ENCODE measurements around the gene CEP104. TPM values are rescaled to one million over a fixed set of nuclear protein-coding genes. Genes with fewer than 3 reads are reported as not detected.

The CEP104 gene
- total RNA-seq, 1 experiment from 2014 or later = 34.3 TPM

DNA sequence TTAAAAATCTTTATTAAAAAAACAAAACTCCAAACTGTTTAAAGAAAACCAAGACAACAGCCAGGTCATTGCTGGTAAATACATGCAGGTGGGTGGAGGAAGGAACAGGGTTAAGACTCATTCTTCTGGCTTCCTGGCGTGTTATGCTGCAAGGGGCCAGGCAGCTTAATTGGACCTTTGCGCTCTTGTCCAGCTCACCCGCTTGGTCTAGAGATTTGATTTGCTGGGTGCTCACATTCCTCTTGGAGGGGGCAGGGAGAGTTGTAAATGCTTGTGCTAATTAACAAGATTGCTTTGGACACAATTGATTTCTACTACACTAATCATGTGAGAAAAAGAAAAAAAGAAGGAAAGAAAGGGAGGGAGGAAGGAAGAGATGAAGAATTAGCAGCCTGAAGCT lies 10.5 kb downstream of the CEP104 start:
- Mint-ChIP-seq H3K4me3 (ENCODE audit: low read depth, unreplicated experiment) (no peak overlapping the region), H3K27me3 (ENCODE audit: unreplicated experiment) (no peaks in the 10 kb centered on the region), H3K4me1 (ENCODE audit: low read depth, unreplicated experiment) (no peaks in the 10 kb centered on the region), H3K9me3 (ENCODE audit: low read depth, unreplicated experiment) (no peaks in the 10 kb centered on the region), H3K36me3 (ENCODE audit: insufficient read depth, unreplicated experiment) (peaks cover 15% of the 10 kb centered on the region), H3K27ac (ENCODE audit: unreplicated experiment) (no peak overlapping the region)
- CTCF ChIA-PET = no interaction called here
- TF ChIP-seq, protein P1, sequence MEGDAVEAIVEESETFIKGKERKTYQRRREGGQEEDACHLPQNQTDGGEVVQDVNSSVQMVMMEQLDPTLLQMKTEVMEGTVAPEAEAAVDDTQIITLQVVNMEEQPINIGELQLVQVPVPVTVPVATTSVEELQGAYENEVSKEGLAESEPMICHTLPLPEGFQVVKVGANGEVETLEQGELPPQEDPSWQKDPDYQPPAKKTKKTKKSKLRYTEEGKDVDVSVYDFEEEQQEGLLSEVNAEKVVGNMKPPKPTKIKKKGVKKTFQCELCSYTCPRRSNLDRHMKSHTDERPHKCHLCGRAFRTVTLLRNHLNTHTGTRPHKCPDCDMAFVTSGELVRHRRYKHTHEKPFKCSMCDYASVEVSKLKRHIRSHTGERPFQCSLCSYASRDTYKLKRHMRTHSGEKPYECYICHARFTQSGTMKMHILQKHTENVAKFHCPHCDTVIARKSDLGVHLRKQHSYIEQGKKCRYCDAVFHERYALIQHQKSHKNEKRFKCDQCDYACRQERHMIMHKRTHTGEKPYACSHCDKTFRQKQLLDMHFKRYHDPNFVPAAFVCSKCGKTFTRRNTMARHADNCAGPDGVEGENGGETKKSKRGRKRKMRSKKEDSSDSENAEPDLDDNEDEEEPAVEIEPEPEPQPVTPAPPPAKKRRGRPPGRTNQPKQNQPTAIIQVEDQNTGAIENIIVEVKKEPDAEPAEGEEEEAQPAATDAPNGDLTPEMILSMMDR (IDR thresholded peaks at IDR 0.05; ENCODE audit: unreplicated experiment) = no peak
- intact Hi-C loops (cut with micrococcal nuclease; ENCODE audit: unreplicated experiment) = no loop called here
- no peak for DNase-seq
- no TSS peak for BruUV-seq (replicated peaks)

DNA sequence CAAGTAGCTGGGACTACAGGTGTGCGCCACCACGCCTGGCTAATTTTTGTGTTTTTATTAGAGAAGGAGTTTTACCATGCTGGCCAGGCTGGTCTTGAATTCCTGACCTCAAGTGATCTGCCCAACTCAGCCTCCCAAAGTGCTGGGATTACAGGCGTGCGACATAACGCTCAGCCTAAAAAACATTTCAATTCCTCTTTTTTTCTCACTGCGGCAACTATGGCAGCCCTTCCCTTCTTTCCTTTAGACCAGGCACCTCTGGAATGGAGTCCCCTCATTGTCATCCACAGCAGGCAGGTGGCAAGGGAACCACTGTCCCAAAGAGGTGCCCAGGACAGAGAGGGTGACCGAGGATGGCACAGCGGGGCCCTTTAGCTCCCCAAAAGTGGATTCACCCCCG lies 14.1 kb downstream of the CEP104 start:
- TF ChIP-seq, protein P1 (IDR thresholded peaks at IDR 0.05; ENCODE audit: unreplicated experiment) = no peak

DNA sequence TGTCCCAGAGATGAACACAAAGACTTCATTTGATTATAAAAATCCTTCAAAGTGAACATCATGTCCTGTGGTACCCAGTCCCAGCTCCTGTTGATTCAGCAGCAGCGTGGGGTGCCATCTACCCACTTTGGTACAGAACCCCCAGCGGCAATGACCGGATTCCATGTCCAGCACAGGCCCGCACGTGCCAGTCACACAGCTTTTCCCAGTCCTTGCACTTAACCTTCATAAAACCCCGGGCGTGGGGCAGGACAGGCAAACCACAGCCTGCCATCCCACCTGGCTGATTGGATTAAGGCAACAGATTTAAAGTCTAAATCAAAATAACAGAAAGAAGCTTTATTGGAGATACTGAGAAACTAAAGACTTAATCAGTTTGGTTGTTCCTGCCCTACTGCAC lies 15.5 kb downstream of the CEP104 start:
- DNase-seq = no peak
- TF ChIP-seq, protein P1 (IDR thresholded peaks at IDR 0.05; ENCODE audit: unreplicated experiment) = no peak
- CTCF ChIA-PET = no interaction called here
- Mint-ChIP-seq H3K36me3 (ENCODE audit: insufficient read depth, unreplicated experiment) (peaks cover 12% of the 10 kb centered on the region), H3K4me1 (ENCODE audit: low read depth, unreplicated experiment) (no peaks in the 10 kb centered on the region), H3K4me3 (ENCODE audit: low read depth, unreplicated experiment) (no peak overlapping the region), H3K9me3 (ENCODE audit: low read depth, unreplicated experiment) (no peaks in the 10 kb centered on the region), H3K27me3 (ENCODE audit: unreplicated experiment) (no peaks in the 10 kb centered on the region), H3K27ac (ENCODE audit: unreplicated experiment) (no peak overlapping the region)
- no TSS peak for BruUV-seq (replicated peaks)
- intact Hi-C loops (cut with micrococcal nuclease; ENCODE audit: unreplicated experiment) = no loop called here

More for the DNA sequence above, 14.1 kb downstream of the CEP104 start:
- no peak overlapping the region for H3K4me3 Mint-ChIP-seq (ENCODE audit: low read depth, unreplicated experiment)
- BruUV-seq (replicated peaks) = no TSS peak
- no peaks in the 10 kb centered on the region for H3K27me3 Mint-ChIP-seq (ENCODE audit: unreplicated experiment)
- no peak overlapping the region for H3K27ac Mint-ChIP-seq (ENCODE audit: unreplicated experiment)
- intact Hi-C loops (cut with micrococcal nuclease; ENCODE audit: unreplicated experiment) = no loop called here
- CTCF ChIA-PET = no interaction called here
- no peak for DNase-seq
- H3K36me3 Mint-ChIP-seq (ENCODE audit: insufficient read depth, unreplicated experiment) = peaks cover 15% of the 10 kb centered on the region
- H3K9me3 Mint-ChIP-seq (ENCODE audit: low read depth, unreplicated experiment) = no peaks in the 10 kb centered on the region
- no peaks in the 10 kb centered on the region for H3K4me1 Mint-ChIP-seq (ENCODE audit: low read depth, unreplicated experiment)

DNA sequence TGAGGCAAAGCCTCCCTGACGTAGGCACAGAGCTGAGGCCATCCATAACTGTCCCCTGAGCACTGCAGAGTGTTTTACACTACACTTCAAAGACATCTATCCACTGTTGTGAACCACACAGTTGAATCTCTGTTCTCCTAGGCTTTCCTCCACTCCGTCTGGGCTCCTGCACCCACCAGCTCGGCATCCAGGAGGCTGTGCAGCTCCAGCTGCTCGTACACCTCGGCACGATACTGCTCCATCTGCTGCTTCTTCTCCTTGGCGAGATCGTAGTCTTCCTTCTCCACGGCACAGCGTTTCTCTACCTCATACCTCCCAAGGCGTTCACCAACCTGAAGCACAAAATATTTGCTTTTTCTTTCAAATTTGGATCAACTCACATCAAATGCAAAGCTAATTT lies 18.2 kb downstream of the CEP104 start:
- no peaks in the 10 kb centered on the region for H3K9me3 Mint-ChIP-seq (ENCODE audit: low read depth, unreplicated experiment)
- no peaks in the 10 kb centered on the region for H3K27me3 Mint-ChIP-seq (ENCODE audit: unreplicated experiment)
- DNase-seq = no peak
- no peak overlapping the region for H3K27ac Mint-ChIP-seq (ENCODE audit: unreplicated experiment)
- CTCF ChIA-PET = no interaction called here
- BruUV-seq (replicated peaks) = no TSS peak
- intact Hi-C loops (cut with micrococcal nuclease; ENCODE audit: unreplicated experiment) = no loop called here
- H3K36me3 Mint-ChIP-seq (ENCODE audit: insufficient read depth, unreplicated experiment) = peaks cover 15% of the 10 kb centered on the region
- H3K4me3 Mint-ChIP-seq (ENCODE audit: low read depth, unreplicated experiment) = no peak overlapping the region
- TF ChIP-seq, protein P1 (IDR thresholded peaks at IDR 0.05; ENCODE audit: unreplicated experiment) = no peak
- H3K4me1 Mint-ChIP-seq (ENCODE audit: low read depth, unreplicated experiment) = no peaks in the 10 kb centered on the region
